ENCODE results near the gene RUNX1.

DNA sequence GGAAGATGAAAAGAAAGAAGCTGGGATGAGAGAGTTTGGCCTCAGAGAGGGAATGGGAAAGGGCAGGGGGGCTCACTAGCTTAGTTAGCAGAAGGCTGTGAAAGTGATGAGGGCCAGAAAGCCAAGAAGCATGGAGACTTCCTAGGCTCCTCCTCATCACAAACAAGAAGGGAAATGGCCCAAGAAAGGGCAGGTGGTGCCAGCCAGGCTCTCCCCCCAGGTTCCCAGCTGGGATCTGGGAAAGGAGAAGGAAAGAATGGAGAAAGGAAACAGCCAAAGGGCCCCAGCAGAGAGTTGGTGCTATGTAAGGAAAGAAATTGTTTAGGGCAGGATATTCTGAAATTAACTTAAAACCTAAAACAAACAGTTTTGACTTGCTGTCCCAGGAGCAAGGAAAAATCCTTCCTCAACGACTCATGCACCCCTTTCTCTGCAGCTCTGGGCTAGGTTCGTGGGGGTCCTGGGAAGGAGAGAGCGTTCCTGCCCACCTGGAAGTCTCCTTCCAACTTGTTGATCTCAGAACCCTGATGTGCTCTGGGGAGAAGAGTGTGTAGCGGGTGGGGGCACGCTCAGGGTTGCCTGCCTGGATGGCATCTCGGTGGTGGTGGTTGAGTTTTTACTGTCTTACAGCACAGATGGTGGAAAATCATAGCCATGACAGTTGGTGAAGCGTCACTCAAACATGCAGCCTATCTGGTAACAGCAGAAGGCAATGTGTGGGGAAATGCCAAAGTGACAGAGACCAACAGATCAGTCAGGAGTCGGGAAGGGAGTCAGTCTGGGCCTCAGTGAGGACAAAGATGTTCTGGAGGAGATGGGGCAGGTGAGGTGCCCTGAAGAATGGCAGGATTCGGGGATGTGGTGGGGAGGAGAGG lies 233.0 kb downstream of the RUNX1 start:
- no peak for TF ChIP-seq ZBTB20 (CRISPR knock-in tag; IDR thresholded peaks at IDR 0.05; ENCODE audit: borderline replicate concordance, low read depth)
- TF ChIP-seq MTF1 (CRISPR knock-in tag; IDR thresholded peaks at IDR 0.05) = no peak
- TF ChIP-seq CCAR2 (optimal IDR thresholded peaks at IDR 0.05; ENCODE audit: low read depth, low read length) = no peak
- TF ChIP-seq ZNF790 (CRISPR knock-in tag; IDR thresholded peaks at IDR 0.05; ENCODE audit: borderline replicate concordance) = no peak
- TF ChIP-seq EZH2 (conservative IDR thresholded peaks at IDR 0.05; ENCODE audit: low read depth, low read length) = no peak

Measured in HepG2 (cell line).